HG03457 (cell line): Measurements from ENCODE around the gene ANXA11.

Experiments
- ATAC-seq: cut with Tn5 transposase; IDR thresholded peaks from one replicate; pipeline ENCODE4 v1.9.1; 2021; ENCODE audit warnings: moderate number of reproducible peaks; ENCODE audit not compliant: unreplicated experiment

ANXA11 gene

DNA sequence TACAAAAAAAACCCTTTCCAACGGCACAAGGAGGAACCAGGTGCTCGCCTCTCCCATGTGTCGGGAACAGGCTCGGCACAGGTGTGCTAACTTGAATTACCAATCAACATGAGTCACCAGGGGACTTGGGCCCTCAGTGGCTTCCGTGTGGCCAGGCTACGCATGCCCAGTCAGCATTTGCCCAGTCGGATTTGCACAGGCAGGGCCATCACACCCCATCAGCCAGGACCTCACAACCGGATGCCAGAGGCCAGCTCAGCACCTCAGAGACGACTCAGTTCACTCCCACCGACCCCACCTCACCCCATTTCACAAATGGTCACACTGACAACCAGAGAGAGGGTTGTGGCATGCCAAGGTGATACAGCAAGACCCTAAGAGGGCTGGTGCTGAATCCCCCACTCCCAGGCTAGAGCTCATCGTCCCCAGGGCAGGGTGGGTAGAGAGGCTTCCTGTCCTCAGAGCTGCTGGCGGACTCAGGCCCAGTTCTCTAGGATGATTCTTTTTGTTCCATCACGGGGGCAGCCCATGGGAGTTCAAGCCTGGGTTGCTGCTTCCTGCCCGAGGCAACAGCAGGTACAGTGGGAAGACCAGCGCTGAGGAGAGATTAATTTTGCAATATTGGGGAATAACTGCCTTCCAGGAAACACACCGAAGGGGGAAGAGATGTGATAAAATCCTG, 13.6 kb downstream of the ANXA11 start:
- ATAC-seq = no peak

GRCh38 chr10:80188713-80189112, 16.6 kb downstream of the ANXA11 start:
- ATAC-seq = no peak

DNA sequence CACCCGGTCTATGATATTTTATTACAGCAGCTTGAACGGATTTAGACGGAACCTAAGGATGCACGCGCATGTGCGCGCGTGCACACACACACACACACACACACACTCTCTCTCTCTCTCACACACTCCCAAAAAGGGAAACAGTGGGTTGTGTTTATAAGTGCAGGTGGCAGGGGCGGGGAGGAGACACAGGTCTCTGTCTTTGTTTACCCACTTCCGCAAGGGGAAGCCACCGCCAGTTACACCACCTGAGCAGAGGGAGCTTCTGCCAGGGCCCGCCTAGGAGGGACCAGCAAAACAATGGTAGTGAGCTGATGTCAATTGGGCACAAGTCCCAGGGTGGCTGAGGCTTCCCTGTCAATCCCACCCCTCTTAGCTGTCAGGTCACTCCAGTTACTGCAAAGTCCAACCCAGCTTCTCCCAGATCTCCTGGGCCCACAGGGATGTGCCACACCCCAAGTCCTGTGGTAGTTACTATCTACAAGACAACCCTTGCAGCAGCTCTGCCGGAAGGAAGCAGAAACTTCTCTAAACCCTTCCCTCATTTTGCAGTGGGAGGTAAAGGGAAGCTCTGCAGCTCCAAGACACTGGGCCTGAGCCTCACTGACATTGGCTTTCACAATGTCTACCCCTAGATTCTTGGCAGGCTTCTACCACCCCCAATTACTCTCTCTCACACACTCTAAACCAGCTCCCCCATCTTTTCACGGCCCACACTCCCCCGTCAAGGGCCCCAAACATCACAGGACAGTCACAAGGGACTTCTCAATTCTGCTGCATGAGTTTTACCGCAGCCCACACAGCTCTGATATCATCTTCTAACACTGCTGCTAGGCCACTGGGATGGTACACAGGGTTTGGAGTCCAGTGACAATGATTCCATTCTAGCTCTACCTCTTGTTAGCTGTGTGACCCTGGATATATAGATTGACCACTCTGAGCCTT, 17.6 kb downstream of the ANXA11 start:
- ATAC-seq = peak; percentile 75

- ATAC-seq = no peak
Observed at GRCh38 chr10:80187060-80187459, 18.3 kb downstream of the ANXA11 start.

- ATAC-seq = no peak
Observed at GRCh38 chr10:80186364-80187012, 18.8 kb downstream of the ANXA11 start.

GRCh38 chr10:80185578-80186299, 19.6 kb downstream of the ANXA11 start:
- no peak for ATAC-seq

GRCh38 chr10:80184291-80184690, 21.0 kb downstream of the ANXA11 start:
- no peak for ATAC-seq

DNA sequence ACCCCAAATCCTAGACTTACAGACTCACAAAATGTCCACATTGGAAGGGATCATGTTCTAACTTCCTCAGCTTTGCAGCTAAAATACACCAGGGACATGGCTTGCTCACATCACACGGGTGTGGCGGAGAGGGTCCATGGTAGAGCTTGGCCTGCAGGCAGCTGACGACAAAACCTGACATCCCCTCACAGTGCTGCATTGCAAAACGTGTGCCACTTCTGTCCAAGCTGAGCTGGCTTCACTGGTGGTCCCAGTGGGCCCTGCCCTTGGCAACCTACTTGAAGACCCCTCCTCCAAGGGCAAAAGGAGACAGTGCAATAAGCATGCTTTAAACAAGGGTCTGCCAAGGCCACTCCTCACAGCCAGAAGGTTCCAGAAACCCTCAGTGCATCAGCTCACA, 21.9 kb downstream of the ANXA11 start:
- no peak for ATAC-seq

DNA sequence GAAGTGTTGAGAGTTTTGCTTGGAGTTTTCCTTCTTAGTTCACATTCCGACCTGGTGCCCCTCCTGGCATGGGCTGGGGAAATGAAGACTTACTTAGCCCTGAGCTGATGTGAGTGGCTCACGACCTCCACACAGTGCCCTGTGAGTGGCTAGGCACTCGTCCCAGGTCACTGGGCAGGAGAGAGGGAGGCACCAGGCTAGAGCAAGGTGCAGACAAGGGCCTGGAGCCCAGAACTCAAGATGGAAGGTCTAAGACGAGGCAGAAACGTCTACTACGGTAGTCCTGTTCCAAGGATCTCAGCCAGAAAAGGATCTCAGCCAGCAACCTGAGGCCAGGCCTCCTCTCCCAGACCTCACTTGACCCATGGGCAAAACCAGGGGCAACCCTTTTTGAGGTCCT, 22.4 kb downstream of the ANXA11 start:
- ATAC-seq = no peak

DNA sequence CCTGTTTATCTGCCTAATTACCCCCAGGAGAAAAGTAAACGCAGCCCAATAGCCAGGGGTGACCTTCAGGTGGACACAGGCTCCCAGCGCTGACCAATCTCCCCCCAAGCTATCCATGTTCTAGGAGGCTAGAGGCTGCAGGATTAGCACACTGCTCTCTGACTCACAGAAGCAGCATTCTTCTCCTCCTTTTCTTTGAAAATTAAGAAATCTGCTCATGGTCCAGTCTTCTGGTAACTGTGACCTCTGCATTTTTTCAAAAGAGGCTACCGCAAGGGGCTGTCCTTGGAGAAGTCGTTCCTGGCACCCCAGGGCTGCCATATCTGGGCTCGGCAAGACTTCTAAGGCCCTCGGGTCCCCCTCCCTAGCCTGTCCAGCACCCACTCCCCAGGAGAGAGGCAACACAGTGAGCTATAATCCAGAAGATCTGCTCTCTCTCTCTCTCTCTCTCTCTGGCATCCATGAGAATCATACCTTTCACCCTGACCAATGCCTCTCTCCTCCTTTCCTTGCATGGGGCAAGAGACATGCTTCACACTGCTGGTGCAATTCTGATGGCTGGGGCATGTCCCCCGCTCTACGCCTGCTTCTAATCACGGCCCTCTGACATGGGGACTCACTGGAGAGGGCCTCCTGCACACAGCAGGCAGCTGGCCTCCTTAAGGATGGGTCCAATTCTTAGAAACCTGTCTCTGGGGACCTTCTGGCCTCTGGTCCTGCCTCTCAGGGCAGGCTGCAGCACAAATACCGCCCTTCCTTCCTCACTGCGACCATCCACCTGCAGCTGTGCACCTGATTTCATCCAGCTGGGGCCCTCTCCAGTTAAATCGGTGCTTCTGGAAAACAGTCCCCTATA, 27.3 kb downstream of the ANXA11 start:
- no peak for ATAC-seq

DNA sequence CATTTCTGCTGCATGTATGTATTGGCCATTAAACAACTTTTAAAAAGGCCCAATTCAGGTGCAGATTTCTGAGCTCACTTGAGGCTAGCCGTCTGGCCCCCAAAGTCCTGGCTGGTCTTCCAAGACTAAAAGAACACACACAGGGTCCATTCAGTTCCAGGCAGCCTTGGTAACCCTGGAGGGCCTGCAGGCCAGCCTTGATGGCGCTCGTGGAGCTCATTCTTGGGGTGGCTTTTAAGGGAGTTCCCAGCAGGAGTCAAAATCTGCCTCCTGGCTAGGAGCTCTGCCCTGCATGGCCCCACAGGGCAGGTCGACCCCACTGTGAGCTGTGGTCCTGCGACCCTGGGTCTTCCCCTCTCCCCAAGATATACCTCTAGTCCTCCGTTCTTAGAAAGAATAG, 28.8 kb downstream of the ANXA11 start:
- ATAC-seq = no peak

DNA sequence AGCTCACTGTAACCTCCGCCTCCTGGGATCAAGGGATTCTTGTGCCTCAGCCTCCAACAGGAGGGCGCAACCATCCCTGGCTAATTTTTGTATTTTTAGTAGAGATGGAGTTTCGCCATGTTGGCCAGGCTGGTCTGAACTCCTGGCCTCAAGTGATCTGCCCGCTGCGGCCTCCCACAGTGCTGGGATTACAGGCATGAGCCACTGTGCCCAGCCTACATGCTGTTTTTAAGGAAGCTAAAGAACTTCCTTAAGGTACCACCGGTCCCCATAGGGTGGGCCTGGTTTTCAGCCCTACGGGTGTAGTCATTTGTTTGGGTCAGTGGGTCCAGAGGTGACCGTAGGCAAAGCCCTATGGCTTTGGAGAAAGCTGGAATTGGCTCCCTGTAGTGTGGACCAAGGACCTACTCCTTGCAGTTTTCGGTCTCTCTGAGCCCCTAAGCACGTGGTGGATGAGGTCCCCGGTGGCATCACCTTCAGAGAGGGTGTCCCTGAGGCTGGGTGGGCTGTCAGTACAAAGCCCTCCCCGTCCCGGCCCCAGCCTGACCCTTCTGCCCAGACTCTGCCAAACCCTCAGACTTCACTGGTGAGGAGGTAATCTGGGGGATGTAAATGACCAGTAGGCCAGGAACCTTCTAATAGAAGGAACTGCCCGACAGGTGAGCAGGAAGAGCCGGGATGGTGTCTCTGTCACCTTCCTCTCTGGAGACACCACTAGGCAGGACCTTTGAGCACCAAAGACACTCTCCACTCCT, 30.5 kb downstream of the ANXA11 start:
- ATAC-seq = no peak

DNA sequence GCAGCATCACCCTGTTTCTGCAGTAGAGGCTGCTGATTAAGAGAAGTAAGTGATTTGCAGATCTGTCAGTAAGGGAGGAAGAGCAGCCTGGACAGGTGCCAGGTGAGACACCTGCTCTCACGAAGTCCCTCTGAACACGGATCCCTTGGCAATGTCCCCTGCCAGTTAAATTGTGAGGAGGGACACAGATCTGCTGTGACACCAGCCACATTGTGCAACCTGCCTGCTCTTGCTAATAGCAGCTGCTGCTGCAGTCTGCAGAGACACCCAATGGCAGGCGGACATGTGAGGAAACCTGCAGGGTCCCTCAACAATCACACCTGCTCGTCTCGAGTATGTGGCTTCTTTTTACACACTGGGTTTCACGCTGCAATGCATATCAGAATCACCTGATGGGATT, 31.9 kb downstream of the ANXA11 start:
- no peak for ATAC-seq

DNA sequence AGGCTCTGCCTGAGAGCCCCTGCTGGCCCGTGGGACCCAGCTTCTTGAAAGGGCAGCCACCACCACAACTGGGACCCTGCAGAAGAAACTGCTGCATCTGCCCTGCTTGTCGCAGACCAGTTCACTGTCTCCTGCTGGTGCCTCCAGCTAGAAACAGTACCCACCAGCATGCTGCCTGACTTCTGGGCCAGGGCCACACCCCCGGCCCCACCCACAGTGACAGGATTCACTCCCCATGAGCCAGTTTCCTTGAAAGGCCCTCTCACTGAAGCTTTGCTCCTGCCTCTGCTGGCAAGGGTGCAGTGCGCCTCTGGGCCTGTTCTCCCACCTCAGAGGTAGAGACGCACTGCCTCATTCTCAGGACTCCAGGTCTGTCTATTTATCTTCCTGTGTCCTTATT, 32.4 kb downstream of the ANXA11 start:
- no peak for ATAC-seq

- no peak for ATAC-seq
Observed at GRCh38 chr10:80171248-80171660, 34.1 kb downstream of the ANXA11 start.

DNA sequence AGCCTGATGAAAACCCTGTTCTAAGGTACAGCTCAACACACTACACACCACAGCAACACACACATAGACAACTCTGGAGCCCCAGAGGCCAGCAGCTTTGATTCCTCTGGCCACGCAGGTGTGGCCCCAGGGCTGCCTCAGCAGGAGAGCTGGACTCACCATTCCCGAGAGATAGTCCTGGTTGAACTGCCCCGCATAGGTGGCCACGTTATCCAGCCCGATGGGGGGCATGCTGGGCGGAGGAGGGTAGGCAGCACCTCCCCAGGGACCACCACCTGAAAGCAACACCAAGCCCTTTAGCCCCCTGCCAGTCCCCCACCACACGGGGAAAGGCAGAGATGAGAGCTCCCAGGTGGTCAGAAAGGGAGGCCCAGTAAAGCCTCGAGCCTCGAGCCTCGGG, 34.7 kb downstream of the ANXA11 start:
- no peak for ATAC-seq

- no peak for ATAC-seq
Observed at GRCh38 chr10:80170026-80170425, 35.3 kb downstream of the ANXA11 start.

DNA sequence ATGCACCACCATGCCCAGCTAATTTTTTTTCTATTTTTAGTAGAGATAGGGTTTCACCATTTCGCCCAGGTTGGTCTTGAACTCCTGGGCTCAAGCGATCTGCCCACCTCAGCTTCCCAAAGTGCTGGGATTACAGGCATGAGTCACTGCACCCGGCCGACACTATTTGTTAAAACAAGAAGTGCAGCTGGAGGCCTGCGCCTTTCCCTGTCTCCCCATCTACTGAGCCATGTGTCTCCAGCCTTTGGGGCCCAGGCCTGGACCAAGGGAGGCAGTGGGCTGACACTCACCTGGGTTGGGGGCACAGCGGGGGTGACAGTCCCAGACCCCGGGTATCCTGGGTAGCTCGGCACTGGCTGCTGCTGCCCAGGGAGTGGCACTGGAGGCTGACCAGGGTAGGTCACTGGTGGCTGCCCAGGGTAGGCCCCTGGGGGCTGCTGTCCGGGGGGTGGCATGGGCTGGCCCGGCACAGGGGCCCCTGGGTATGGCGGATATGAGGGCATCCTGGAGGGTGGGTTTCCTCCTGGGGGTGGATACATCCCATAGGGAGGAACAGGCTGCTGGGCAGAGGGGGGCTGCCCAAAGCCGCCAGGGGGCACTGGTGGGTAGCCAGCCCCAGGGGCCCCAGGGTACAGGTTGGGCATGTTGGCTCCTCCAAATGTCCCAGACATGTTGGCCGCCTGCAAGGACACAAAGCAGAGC, 36.5 kb downstream of the ANXA11 start:
- no peak for ATAC-seq

DNA sequence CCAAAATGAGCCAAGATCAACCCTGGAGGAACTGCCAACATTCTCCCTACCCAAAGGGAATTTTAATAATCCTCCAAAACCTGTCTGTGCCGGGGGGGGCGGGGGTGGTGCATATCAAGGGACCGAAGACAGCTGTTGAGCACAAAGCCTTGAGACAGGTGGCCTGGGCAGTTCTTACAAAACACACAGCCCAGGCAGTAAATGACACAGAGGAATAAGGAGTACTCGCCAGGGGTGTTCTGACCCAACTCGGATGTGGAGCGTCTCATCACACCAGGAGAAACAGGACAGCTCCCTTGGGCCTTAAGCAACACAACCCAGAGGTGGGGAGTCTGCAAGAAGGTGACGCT, 37.2 kb downstream of the ANXA11 start:
- ATAC-seq = no peak
